HCT116 (cell line): ENCODE measurements around the gene NUDT9. TPM values are rescaled to one million over a fixed set of nuclear protein-coding genes. Genes with fewer than 3 reads are reported as not detected.

Experiments used
- ATAC-seq: fragments of 200-7000 bp; cut with Tn5 transposase; 2 replicates; pipeline ENCODE4 v1.9.1; 2020; ENCODE audit warnings: mild to moderate bottlenecking, moderate library complexity
- BruUV-seq: library from RNA; stranded (reverse); fragments of 400-500 nt; replicated peaks from 2 replicates; lab custom pipeline; 2021; lab: Mats Ljungman, UMichigan
- CTCF ChIA-PET: fragments of 300-600 bp; sonication (Branson Sonifier 250); formaldehyde crosslinking; loops from one replicate; lab custom pipeline; 2021; ENCODE audit warnings: antibody characterized with exemption; lab: Charles Lee
- POLR2A ChIA-PET: fragments of 300-600, 350-600 bp; sonication (Branson Sonifier 250); formaldehyde crosslinking; loops from one replicate; lab custom pipeline; 2021; ENCODE audit warnings: antibody characterized with exemption; lab: Charles Lee
- RAD21 ChIA-PET, 2 experiments: fragments of 300-600 bp; sonication (Branson Sonifier 250); formaldehyde crosslinking; loops; one replicate each; lab custom pipeline; 2023; ENCODE audit warnings: low total read pairs in 2 of 2; ENCODE audit not compliant: uncharacterized antibody in 2 of 2, unreplicated experiment in 2 of 2, low non-redundant PET in 1 of 2; lab: Charles Lee
- DNase-seq: peaks from one replicate; pipeline ENCODE4 v3.0.0-alpha.2; 2010; ENCODE audit warnings: low read depth, low spot score
- H2AFZ ChIP-seq: fragments of 200-600 bp; shearing (Covaris generic), sonication (generic); 2 replicates; pipeline ENCODE4 v1.6.1; 2017; ENCODE audit warnings: low read depth, mixed run types, mixed read lengths, antibody characterized with exemption, low read length; ENCODE audit not compliant: poor library complexity, severe bottlenecking
- H3K27ac ChIP-seq: 2 replicates; pipeline ENCODE4 v1.5.1; 2012; ENCODE audit warnings: low read depth, low read length
- H3K27me3 ChIP-seq: fragments of 200-600 bp; sonication (generic); 2 replicates; pipeline ENCODE4 v1.6.1; 2016; ENCODE audit warnings: mixed run types, low read length, mixed read lengths; ENCODE audit not compliant: insufficient read depth
- H3K36me3 ChIP-seq, 2 experiments: fragments of 200-500 bp in 1 of 2; fragments of 200-600 bp in 1 of 2; sonication (Bioruptor generic) in 1 of 2; sonication (generic) in 1 of 2; 2 replicates each; pipeline versions ENCODE4 v1.5.1 to v1.6.1; 2014 to 2016; ENCODE audit warnings: low read length in 2 of 2, inconsistent platforms in 1 of 2, mixed read lengths in 1 of 2, mixed run types in 1 of 2; ENCODE audit not compliant: insufficient read depth in 2 of 2, control insufficient read depth in 1 of 2
- H3K4me1 ChIP-seq, 2 experiments: fragments of 200-600 bp in 1 of 2; sonication (generic) in 1 of 2; 2 replicates each; pipeline versions ENCODE4 v1.5.1 to v1.6.1; 2012 to 2017; ENCODE audit warnings: low read length in 2 of 2, inconsistent platforms in 1 of 2, mild to moderate bottlenecking in 1 of 2, mixed read lengths in 1 of 2, mixed run types in 1 of 2, moderate library complexity in 1 of 2; ENCODE audit not compliant: insufficient read depth in 2 of 2, control insufficient read depth in 1 of 2
- H3K4me2 ChIP-seq: fragments of 200-600 bp; sonication (generic); 2 replicates; pipeline ENCODE4 v1.6.1; 2017; ENCODE audit warnings: mixed run types, low read length, mixed read lengths
- H3K4me3 ChIP-seq, 2 experiments: fragments of 200-600 bp in 1 of 2; sonication (generic) in 1 of 2; replicated peaks in 1 of 2; 2 replicates each; pipeline ENCODE4 v1.5.1; 2011 to 2016; ENCODE audit warnings: low read length in 2 of 2, control low read depth in 1 of 2, low read depth in 1 of 2, mild to moderate bottlenecking in 1 of 2, mixed read lengths in 1 of 2, mixed run types in 1 of 2
- H3K79me2 ChIP-seq: fragments of 200-600 bp; sonication (generic); 2 replicates; pipeline ENCODE4 v1.6.1; 2017; ENCODE audit warnings: mild to moderate bottlenecking, mixed run types, low read length, moderate library complexity, mixed read lengths; ENCODE audit not compliant: insufficient read depth
- H3K9ac ChIP-seq: fragments of 200-600 bp; sonication (generic); 2 replicates; pipeline ENCODE4 v1.6.1; 2016; ENCODE audit warnings: low read length, mixed read lengths
- H3K9me2 ChIP-seq: fragments of 200-600 bp; sonication (generic), shearing (Covaris generic); 2 replicates; pipeline ENCODE4 v1.6.1; 2017; ENCODE audit warnings: mixed run types, mild to moderate bottlenecking, moderate library complexity; ENCODE audit not compliant: insufficient read depth
- H3K9me3 ChIP-seq, 2 experiments: fragments of 200-500 bp in 1 of 2; fragments of 200-600 bp in 1 of 2; sonication (Bioruptor generic) in 1 of 2; sonication (generic) in 1 of 2; 2 replicates each; pipeline ENCODE4 v1.6.1; 2014 to 2017; ENCODE audit warnings: low read length in 2 of 2, mixed read lengths in 2 of 2, inconsistent platforms in 1 of 2, low read depth in 1 of 2, mild to moderate bottlenecking in 1 of 2, mixed run types in 1 of 2, moderate library complexity in 1 of 2; ENCODE audit not compliant: control insufficient read depth in 1 of 2, insufficient read depth in 1 of 2
- H4K20me1 ChIP-seq: fragments of 200-600 bp; sonication (generic), shearing (Covaris generic); 2 replicates; pipeline ENCODE4 v1.6.1; 2017; ENCODE audit warnings: mixed run types, mild to moderate bottlenecking, moderate library complexity; ENCODE audit not compliant: insufficient read depth
- EZH2 ChIP-seq: fragments of 200-600 bp; sonication (generic); IDR thresholded peaks from 2 replicates; pipeline ENCODE4 v1.6.1; 2017; ENCODE audit warnings: antibody characterized with exemption, mixed run types
- RAD21 ChIP-seq: IDR thresholded peaks from 2 replicates; pipeline ENCODE4 v1.6.1; 2012; ENCODE audit warnings: low read depth, mild to moderate bottlenecking
- SP1 ChIP-seq: IDR thresholded peaks from 2 replicates; pipeline ENCODE4 v1.6.1; 2012; ENCODE audit warnings: low read depth
- TCF7L2 ChIP-seq: IDR thresholded peaks from 2 replicates; pipeline ENCODE4 v1.7.0; 2011; ENCODE audit warnings: borderline replicate concordance, inconsistent platforms; ENCODE audit not compliant: insufficient read depth, insufficient read length; ENCODE audit errors: extremely low read depth
- YY1 ChIP-seq: IDR thresholded peaks from 2 replicates; pipeline ENCODE4 v1.6.1; 2011; ENCODE audit warnings: low read length, low read depth, moderate library complexity, mild to moderate bottlenecking; ENCODE audit not compliant: insufficient replicate concordance; ENCODE audit errors: extremely low read depth
- ZNF274 ChIP-seq: fragments of 200-500 bp; sonication (Bioruptor generic); IDR thresholded peaks from 2 replicates; pipeline ENCODE4 v1.6.1; 2014; ENCODE audit warnings: mild to moderate bottlenecking, low read depth, low read length, inconsistent platforms
- intact Hi-C: fragments of 100-400 bp; cut with micrococcal nuclease; formaldehyde crosslinking; loops from 2 replicates; pipeline ENCODE4 v1.10.0; 2022
- total RNA-seq: library from RNA; stranded (reverse); gene quantifications from one replicate; pipeline ENCODE4 v1.2.1, GENCODE V29; 2021; ENCODE audit not compliant: unreplicated experiment
- TF ChIP-seq, protein P1 (sequence below), 3 experiments: fragments of 200-600 bp in 1 of 3; sonication (generic) in 1 of 3; IDR thresholded peaks in 2 of 3; conservative IDR thresholded peaks in 1 of 3; 2 replicates each; pipeline ENCODE4 v1.5.1; 2012 to 2017; ENCODE audit warnings: low read depth in 2 of 3, low read length in 2 of 3, antibody characterized with exemption in 1 of 3, borderline replicate concordance in 1 of 3, control low read depth in 1 of 3, mild to moderate bottlenecking in 1 of 3, mixed read lengths in 1 of 3, mixed run types in 1 of 3, moderate library complexity in 1 of 3; ENCODE audit not compliant: insufficient read depth in 1 of 3
- TF ChIP-seq, protein P2 (sequence below): IDR thresholded peaks from 2 replicates; pipeline ENCODE4 v1.6.1; 2012

Gene NUDT9
- total RNA-seq, 1 experiment from 2014 or later, result 13.5 TPM

DNA sequence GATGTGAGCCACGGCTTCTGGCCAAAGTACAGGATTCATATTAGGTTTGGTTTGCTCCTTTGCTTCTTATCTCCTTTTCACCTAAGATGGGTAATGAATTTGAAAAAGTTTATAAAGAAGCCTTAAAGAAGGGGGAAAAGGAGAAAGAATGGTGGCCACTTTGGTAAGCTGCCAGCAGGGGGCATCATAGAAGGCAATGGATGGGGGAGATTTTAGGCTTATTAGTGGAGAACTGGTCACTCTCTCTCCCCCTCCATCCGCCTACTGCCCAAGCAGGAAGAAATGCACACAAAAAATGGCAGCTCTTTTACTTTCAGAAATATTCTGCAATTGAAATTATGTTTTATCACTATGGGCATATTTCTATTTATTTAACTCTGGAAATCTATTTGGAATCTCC is 74.8 kb downstream of the NUDT9 start:
- H3K4me3 ChIP-seq, result no peak overlapping the region
- H4K20me1 ChIP-seq, result no peaks in the 10 kb centered on the region
- peak; percentile 68 for ATAC-seq
- RAD21 ChIA-PET, result no interaction called here
- H3K4me1 ChIP-seq, result peaks cover 2 to 8% of the 10 kb centered on the region in 2 experiments
- H2AFZ ChIP-seq, result no peak overlapping the region
- no peaks in the 10 kb centered on the region for H3K36me3 ChIP-seq
- H3K9me2 ChIP-seq, result no peaks in the 10 kb centered on the region
- H3K27me3 ChIP-seq, result no peaks in the 10 kb centered on the region
- CTCF ChIA-PET, result interaction anchor here (0.6 to 1.1 kb wide), 6 partner anchors 8 to 145 kb away, joined by 3 to 4 read pairs (median 3); no protein-coding TSS in a partner anchor
- no peak for DNase-seq
- H3K9me3 ChIP-seq, result no peaks in the 10 kb centered on the region
- H3K79me2 ChIP-seq, result no peaks in the 10 kb centered on the region
- POLR2A ChIA-PET, result no interaction called here
- no peak overlapping the region for H3K27ac ChIP-seq
- TF ChIP-seq SP1, result no peak
- TF ChIP-seq, protein P1, sequence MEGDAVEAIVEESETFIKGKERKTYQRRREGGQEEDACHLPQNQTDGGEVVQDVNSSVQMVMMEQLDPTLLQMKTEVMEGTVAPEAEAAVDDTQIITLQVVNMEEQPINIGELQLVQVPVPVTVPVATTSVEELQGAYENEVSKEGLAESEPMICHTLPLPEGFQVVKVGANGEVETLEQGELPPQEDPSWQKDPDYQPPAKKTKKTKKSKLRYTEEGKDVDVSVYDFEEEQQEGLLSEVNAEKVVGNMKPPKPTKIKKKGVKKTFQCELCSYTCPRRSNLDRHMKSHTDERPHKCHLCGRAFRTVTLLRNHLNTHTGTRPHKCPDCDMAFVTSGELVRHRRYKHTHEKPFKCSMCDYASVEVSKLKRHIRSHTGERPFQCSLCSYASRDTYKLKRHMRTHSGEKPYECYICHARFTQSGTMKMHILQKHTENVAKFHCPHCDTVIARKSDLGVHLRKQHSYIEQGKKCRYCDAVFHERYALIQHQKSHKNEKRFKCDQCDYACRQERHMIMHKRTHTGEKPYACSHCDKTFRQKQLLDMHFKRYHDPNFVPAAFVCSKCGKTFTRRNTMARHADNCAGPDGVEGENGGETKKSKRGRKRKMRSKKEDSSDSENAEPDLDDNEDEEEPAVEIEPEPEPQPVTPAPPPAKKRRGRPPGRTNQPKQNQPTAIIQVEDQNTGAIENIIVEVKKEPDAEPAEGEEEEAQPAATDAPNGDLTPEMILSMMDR (IDR thresholded peaks at IDR 0.05 in 2 of 3, conservative IDR thresholded peaks at IDR 0.05 in 1 of 3; ENCODE audit: borderline replicate concordance in 1 of 3, insufficient read depth in 1 of 3, low read depth in 2 of 3, low read length in 2 of 3), result peak; percentile 26 to 67 (median 66); a peak in 4 of 6 replicates
- peak; percentile 34 for TF ChIP-seq RAD21
- H3K4me2 ChIP-seq, result no peak overlapping the region
- H3K9ac ChIP-seq, result no peak overlapping the region
- intact Hi-C loops, result no loop called here
- no TSS peak for BruUV-seq

DNA sequence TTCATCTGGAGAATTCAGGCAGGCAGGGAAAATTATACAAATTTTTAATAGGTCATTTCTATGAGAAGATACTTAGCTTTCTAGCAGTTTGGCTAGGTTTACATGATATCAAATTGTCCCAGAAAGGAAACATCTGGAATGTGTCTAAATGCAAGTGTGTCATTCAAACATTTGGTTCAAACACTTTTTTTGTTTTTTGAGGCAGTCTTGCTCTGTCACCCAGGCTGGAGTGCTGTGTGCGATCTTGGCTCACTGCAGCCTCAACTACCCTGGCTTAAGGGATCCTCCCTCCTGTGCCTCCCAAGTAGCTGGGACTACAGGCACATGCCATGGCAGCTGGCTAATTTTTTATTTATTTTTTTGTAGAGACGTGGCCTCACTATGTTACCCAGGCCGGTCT is 75.2 kb downstream of the NUDT9 start:
- Histone ChIP-seq H3K79me2 (no peaks in the 10 kb centered on the region), H3K36me3 (no peaks in the 10 kb centered on the region), H3K9me3 (no peaks in the 10 kb centered on the region), H2AFZ (no peak overlapping the region), H3K27me3 (no peaks in the 10 kb centered on the region), H4K20me1 (no peaks in the 10 kb centered on the region), H3K9ac (no peak overlapping the region), H3K27ac (no peak overlapping the region), H3K9me2 (no peaks in the 10 kb centered on the region), H3K4me3 (no peak overlapping the region), H3K4me2 (no peak overlapping the region), H3K4me1 (peaks cover 6 to 10% of the 10 kb centered on the region in 2 experiments)
- TF ChIP-seq SP1 (no peak), YY1 (no peak), ZNF274 (no peak), EZH2 (no peak), TCF7L2 (no peak), RAD21 (no peak)
- TF ChIP-seq, protein P2, sequence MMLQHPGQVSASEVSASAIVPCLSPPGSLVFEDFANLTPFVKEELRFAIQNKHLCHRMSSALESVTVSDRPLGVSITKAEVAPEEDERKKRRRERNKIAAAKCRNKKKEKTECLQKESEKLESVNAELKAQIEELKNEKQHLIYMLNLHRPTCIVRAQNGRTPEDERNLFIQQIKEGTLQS, result no peak
- ChIA-PET CTCF (interaction anchor here (0.6 to 2.1 kb wide), 6 partner anchors 12 to 358 kb away, joined by 3 to 4 read pairs (median 4); no protein-coding TSS in a partner anchor), POLR2A (no interaction called here), RAD21 (no interaction called here)
- DNase-seq, result no peak
- no TSS peak for BruUV-seq
- intact Hi-C loops, result no loop called here
- no peak for ATAC-seq
